ENCODE data around the gene TRIM66.

The TRIM66 gene

GRCh38 chr11:8682303-8683114, at the start of gene TRIM66, which contains the start of gene RPL27A:
TSS of gene TRIM66 (minus strand) at chr11:8682665. CDS start at chr11:8672274, 10,391 bp downstream.
TSS of gene RPL27A (plus strand) at chr11:8682792. CDS start at chr11:8682814, 22 bp downstream.
- peak; percentile 81 for DNase-seq (ENCODE audit: low read depth)
- peak within 1 kb of the TSS; percentile 99 for H3K4me3 ChIP-seq (ENCODE audit: low read depth, low read length)
- TF ChIP-seq CTCF (IDR thresholded peaks at IDR 0.05; ENCODE audit: low read depth, low read length, missing control alignments): no peak

- no peak for DNase-seq (ENCODE audit: low read depth)
- TF ChIP-seq CTCF (IDR thresholded peaks at IDR 0.05; ENCODE audit: low read depth, low read length, missing control alignments): no peak
- no peak overlapping the region for H3K4me3 ChIP-seq (ENCODE audit: low read depth, low read length)
These were observed 49.3 kb upstream of the TRIM66 start for GRCh38 chr11:8731647-8732323.

- H3K4me3 ChIP-seq (ENCODE audit: low read depth, low read length): no peak overlapping the region
- DNase-seq (ENCODE audit: low read depth): no peak
- TF ChIP-seq CTCF (IDR thresholded peaks at IDR 0.05; ENCODE audit: low read depth, low read length, missing control alignments): no peak
These were observed 48.2 kb upstream of the TRIM66 start for GRCh38 chr11:8730697-8731020.

GRCh38 chr11:8729837-8730696, 47.6 kb upstream of the TRIM66 start:
- no peak for TF ChIP-seq CTCF (IDR thresholded peaks at IDR 0.05; ENCODE audit: low read depth, low read length, missing control alignments)
- no peak overlapping the region for H3K4me3 ChIP-seq (ENCODE audit: low read depth, low read length)
- DNase-seq (ENCODE audit: low read depth): no peak

- DNase-seq (ENCODE audit: low read depth): no peak
- no peak for TF ChIP-seq CTCF (IDR thresholded peaks at IDR 0.05; ENCODE audit: low read depth, low read length, missing control alignments)
- H3K4me3 ChIP-seq (ENCODE audit: low read depth, low read length): no peak overlapping the region
These were observed 46.6 kb upstream of the TRIM66 start for GRCh38 chr11:8729067-8729466.

- TF ChIP-seq CTCF (IDR thresholded peaks at IDR 0.05; ENCODE audit: low read depth, low read length, missing control alignments): no peak
- H3K4me3 ChIP-seq (ENCODE audit: low read depth, low read length): no peak overlapping the region
- no peak for DNase-seq (ENCODE audit: low read depth)
These were observed 46.1 kb upstream of the TRIM66 start for GRCh38 chr11:8728563-8728962.

All from GM12864 (cell line).